KMS-11 (cell line): ENCODE measurements around the gene C4BPB.
A peak's percentile ranks its signal among the peaks of the same experiment; 100 is the strongest.

Experiments used
- H2AFZ ChIP-seq: fragments of 200-600 bp; sonication (generic); 2 replicates; pipeline ENCODE4 v1.6.1; 2016; ENCODE audit warnings: antibody characterized with exemption, mixed run types, low read depth
- H3K27ac ChIP-seq: fragments of 200-600 bp; sonication (generic); 2 replicates; pipeline ENCODE4 v1.6.1; 2016; ENCODE audit warnings: mild to moderate bottlenecking, mixed run types
- H3K27me3 ChIP-seq: fragments of 200-600 bp; sonication (generic); 2 replicates; pipeline ENCODE4 v1.6.1; 2017; ENCODE audit warnings: mild to moderate bottlenecking, low read depth, mixed run types, moderate library complexity; ENCODE audit not compliant: insufficient read depth
- H3K36me3 ChIP-seq: fragments of 200-600 bp; sonication (generic); 2 replicates; pipeline ENCODE4 v1.6.1; 2017; ENCODE audit warnings: mild to moderate bottlenecking, mixed run types; ENCODE audit not compliant: insufficient read depth
- H3K4me1 ChIP-seq: fragments of 200-600 bp; sonication (generic); 2 replicates; pipeline ENCODE4 v1.6.1; 2016; ENCODE audit warnings: mild to moderate bottlenecking, low read depth, mixed run types; ENCODE audit not compliant: poor library complexity, severe bottlenecking
- H3K4me2 ChIP-seq: fragments of 200-600 bp; sonication (generic); 2 replicates; pipeline ENCODE4 v1.7.0; 2016; ENCODE audit warnings: mild to moderate bottlenecking, mixed run types
- H3K4me3 ChIP-seq: fragments of 200-600 bp; sonication (generic); IDR thresholded peaks from 2 replicates; pipeline ENCODE4 v1.6.1; 2017; ENCODE audit warnings: low read depth, low read length, mixed read lengths; ENCODE audit not compliant: insufficient read depth
- H3K79me2 ChIP-seq: fragments of 200-600 bp; sonication (generic); 2 replicates; pipeline ENCODE4 v1.6.1; 2016; ENCODE audit warnings: low read depth, mixed run types; ENCODE audit not compliant: insufficient read depth
- H3K9ac ChIP-seq: fragments of 200-600 bp; sonication (generic); 2 replicates; pipeline ENCODE4 v1.6.1; 2016; ENCODE audit warnings: mild to moderate bottlenecking, mixed run types
- H4K20me1 ChIP-seq: fragments of 200-600 bp; sonication (generic); 2 replicates; pipeline ENCODE4 v1.6.1; 2016; ENCODE audit warnings: mild to moderate bottlenecking, mixed run types; ENCODE audit not compliant: insufficient read depth
- CTCF ChIP-seq: fragments of 200-600 bp; sonication (generic); conservative IDR thresholded peaks from 2 replicates; pipeline ENCODE4 v1.6.1; 2017; ENCODE audit warnings: low read depth, mild to moderate bottlenecking, antibody characterized with exemption, low read length, moderate library complexity, mixed read lengths

C4BPB gene

GRCh38 chr1:207089627-207090355 lies 1.1 kb downstream of the C4BPB start:
- H3K4me3 ChIP-seq = no peak overlapping the region
- peak overlapping the region; percentile 52 for H3K27ac ChIP-seq
- TF ChIP-seq CTCF = no peak
- H3K4me1 ChIP-seq = peaks cover 77% of the 10 kb centered on the region
- H2AFZ ChIP-seq = peak overlapping the region; percentile 14; the same call in 1 of the 2 replicates
- H3K79me2 ChIP-seq = no peaks in the 10 kb centered on the region
- H3K36me3 ChIP-seq = no peaks in the 10 kb centered on the region
- H3K27me3 ChIP-seq = no peaks in the 10 kb centered on the region
- H3K9ac ChIP-seq = peak overlapping the region; percentile 36; the same call in 1 of the 2 replicates
- peak overlapping the region; percentile 42 for H3K4me2 ChIP-seq
- no peaks in the 10 kb centered on the region for H4K20me1 ChIP-seq

GRCh38 chr1:207091200-207091908 lies 2.7 kb downstream of the C4BPB start:
- H3K4me2 ChIP-seq = peak overlapping the region; percentile 53

GRCh38 chr1:207093944-207094343 lies 5.3 kb downstream of the C4BPB start:
- no peak overlapping the region for H2AFZ ChIP-seq
- TF ChIP-seq CTCF = no peak
- H3K27me3 ChIP-seq = no peaks in the 10 kb centered on the region
- H4K20me1 ChIP-seq = no peaks in the 10 kb centered on the region
- H3K36me3 ChIP-seq = no peaks in the 10 kb centered on the region
- no peaks in the 10 kb centered on the region for H3K79me2 ChIP-seq
- H3K4me2 ChIP-seq = no peak overlapping the region
- no peak overlapping the region for H3K4me3 ChIP-seq
- no peak overlapping the region for H3K27ac ChIP-seq
- no peak overlapping the region for H3K9ac ChIP-seq
- H3K4me1 ChIP-seq = peaks cover 42% of the 10 kb centered on the region

More at GRCh38 chr1:207091200-207091908, 2.7 kb downstream of the C4BPB start:
- Histone ChIP-seq H3K27me3 (no peaks in the 10 kb centered on the region), H3K27ac (peak overlapping the region; percentile 52), H3K4me3 (no peak overlapping the region), H3K9ac (peak overlapping the region; percentile 12; the same call in 1 of the 2 replicates), H3K4me1 (peaks cover 62% of the 10 kb centered on the region), H4K20me1 (no peaks in the 10 kb centered on the region), H3K36me3 (no peaks in the 10 kb centered on the region), H3K79me2 (no peaks in the 10 kb centered on the region), H2AFZ (peak overlapping the region; percentile 51)
- no peak; the same call in 1 of the 2 replicates for TF ChIP-seq CTCF

- Histone ChIP-seq H3K4me1 (peaks cover 7% of the 10 kb centered on the region), H3K36me3 (no peaks in the 10 kb centered on the region), H4K20me1 (no peaks in the 10 kb centered on the region), H2AFZ (no peak overlapping the region; the same call in 1 of the 2 replicates), H3K27me3 (no peaks in the 10 kb centered on the region), H3K79me2 (no peaks in the 10 kb centered on the region), H3K4me2 (0 out of 2 replicates have a peak overlapping the region, but pooled peaks have one; percentile 1), H3K4me3 (no peak overlapping the region), H3K27ac (no peak overlapping the region), H3K9ac (no peak overlapping the region)
- TF ChIP-seq CTCF = no peak
These were observed 9.2 kb downstream of the C4BPB start for GRCh38 chr1:207097871-207098324.
